Mucosa of stomach (tissue), 1 donor: ENCODE measurements around the gene RBFOX2.

Experiments used
- H3K27me3 ChIP-seq: one replicate; pipeline ENCODE4 v1.7.0; 2013; ENCODE audit warnings: mild to moderate bottlenecking, low read length; ENCODE audit not compliant: control insufficient read depth, insufficient read depth
- H3K36me3 ChIP-seq: one replicate; pipeline ENCODE4 v1.7.0; 2013; ENCODE audit warnings: low read length; ENCODE audit not compliant: control insufficient read depth, insufficient read depth
- H3K4me1 ChIP-seq: one replicate; pipeline ENCODE4 v1.7.0; 2013; ENCODE audit warnings: mild to moderate bottlenecking, low read length; ENCODE audit not compliant: control insufficient read depth, insufficient read depth
- H3K4me3 ChIP-seq: one replicate; pipeline ENCODE4 v1.7.0; 2013; ENCODE audit warnings: low read length
- H3K9ac ChIP-seq: one replicate; pipeline ENCODE4 v1.7.0; 2013; ENCODE audit warnings: mild to moderate bottlenecking, low read length, moderate library complexity
- H3K9me3 ChIP-seq: one replicate; pipeline ENCODE4 v1.7.0; 2013; ENCODE audit warnings: mild to moderate bottlenecking, low read length, moderate library complexity; ENCODE audit not compliant: control insufficient read depth
- donor health status: Pancreatic carcinoma.

The RBFOX2 gene

GRCh38 chr22:35840302-35840739, 188.3 kb downstream of the RBFOX2 start:
- Histone ChIP-seq H3K9ac (peak overlapping the region; percentile 64), H3K27me3 (no peaks in the 10 kb centered on the region), H3K4me1 (peaks cover 10% of the 10 kb centered on the region), H3K9me3 (no peaks in the 10 kb centered on the region), H3K4me3 (peak overlapping the region; percentile 45), H3K36me3 (no peaks in the 10 kb centered on the region)

DNA sequence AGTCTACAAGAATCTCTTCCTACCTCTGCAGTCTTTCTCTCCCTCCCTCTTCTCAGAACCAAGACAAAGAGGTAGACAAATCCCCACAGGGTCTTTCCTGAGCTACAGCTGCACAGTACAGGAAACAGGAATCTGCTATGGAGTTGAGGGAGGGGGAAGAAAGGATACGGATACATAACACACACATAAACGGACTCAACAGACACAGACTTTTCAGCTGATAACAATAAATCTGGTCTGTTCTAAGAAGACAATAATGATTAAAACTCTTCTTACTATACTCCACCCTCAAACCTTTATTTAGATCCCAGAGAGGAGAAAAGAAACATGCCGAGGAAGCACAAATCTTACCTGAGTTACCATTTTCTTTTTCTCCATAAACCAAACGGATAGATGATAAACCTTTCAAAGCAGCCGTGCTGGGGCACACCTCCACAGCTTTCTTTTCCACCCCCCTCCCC, 188.8 kb downstream of the RBFOX2 start:
- H3K27me3 ChIP-seq: no peaks in the 10 kb centered on the region
- H3K4me3 ChIP-seq: peak overlapping the region; percentile 45
- H3K9ac ChIP-seq: peak overlapping the region; percentile 64
- peaks cover 14% of the 10 kb centered on the region for H3K4me1 ChIP-seq
- no peaks in the 10 kb centered on the region for H3K36me3 ChIP-seq
- no peaks in the 10 kb centered on the region for H3K9me3 ChIP-seq

GRCh38 chr22:35838855-35839576, 189.6 kb downstream of the RBFOX2 start:
- H3K36me3 ChIP-seq: no peaks in the 10 kb centered on the region
- H3K9me3 ChIP-seq: no peaks in the 10 kb centered on the region
- no peaks in the 10 kb centered on the region for H3K27me3 ChIP-seq
- peak overlapping the region; percentile 45 for H3K4me3 ChIP-seq
- peaks cover 21% of the 10 kb centered on the region for H3K4me1 ChIP-seq
- peak overlapping the region; percentile 64 for H3K9ac ChIP-seq

- Histone ChIP-seq H3K27me3 (no peaks in the 10 kb centered on the region), H3K4me1 (peaks cover 23% of the 10 kb centered on the region), H3K9ac (no peak overlapping the region), H3K36me3 (no peaks in the 10 kb centered on the region), H3K4me3 (no peak overlapping the region), H3K9me3 (no peaks in the 10 kb centered on the region)
Observed at GRCh38 chr22:35837101-35837727, 191.4 kb downstream of the RBFOX2 start.

- Histone ChIP-seq H3K4me3 (no peak overlapping the region), H3K27me3 (no peaks in the 10 kb centered on the region), H3K4me1 (peaks cover 23% of the 10 kb centered on the region), H3K9ac (peak overlapping the region; percentile 23), H3K36me3 (no peaks in the 10 kb centered on the region), H3K9me3 (no peaks in the 10 kb centered on the region)
Observed at GRCh38 chr22:35835998-35836691, 192.5 kb downstream of the RBFOX2 start.

DNA sequence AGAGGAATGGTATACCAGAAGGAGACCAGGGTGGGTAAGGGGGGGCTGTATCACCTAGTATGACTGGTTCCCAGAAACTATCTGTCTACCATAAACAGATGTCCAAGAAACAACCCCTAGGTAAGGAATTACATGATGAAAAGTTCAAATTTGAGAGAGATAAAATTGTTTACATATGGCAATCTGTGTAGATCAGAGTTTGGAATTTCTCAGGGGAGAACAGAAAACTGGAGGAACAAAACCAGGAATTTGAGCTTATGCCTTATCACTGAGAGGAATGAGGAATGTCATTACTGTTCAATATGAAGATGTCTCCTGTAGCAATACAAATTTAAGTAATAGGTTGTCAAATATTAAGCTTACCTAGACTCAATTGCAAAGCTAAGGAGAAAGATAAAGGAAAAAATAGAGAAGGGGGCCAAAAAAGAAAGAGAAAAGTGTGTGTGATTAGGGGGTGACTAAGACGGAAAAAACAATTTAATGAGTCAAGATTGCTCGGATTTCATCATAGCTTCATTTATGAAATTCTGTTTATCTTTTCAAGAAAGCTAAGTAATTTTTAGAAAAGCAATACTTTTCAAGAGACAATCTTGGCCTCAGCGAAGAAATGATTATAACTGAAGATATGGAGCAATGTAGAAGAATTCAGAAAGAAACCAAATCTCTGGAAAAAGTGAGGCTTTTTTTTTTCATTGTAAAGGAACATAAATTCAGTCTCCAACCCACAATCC, 193.2 kb downstream of the RBFOX2 start:
- Histone ChIP-seq H3K4me3 (no peak overlapping the region), H3K9me3 (no peaks in the 10 kb centered on the region), H3K27me3 (no peaks in the 10 kb centered on the region), H3K9ac (peak overlapping the region; percentile 23), H3K36me3 (no peaks in the 10 kb centered on the region), H3K4me1 (peaks cover 23% of the 10 kb centered on the region)

GRCh38 chr22:35834061-35834460, 194.6 kb downstream of the RBFOX2 start:
- no peak overlapping the region for H3K4me3 ChIP-seq
- H3K27me3 ChIP-seq: no peaks in the 10 kb centered on the region
- H3K36me3 ChIP-seq: no peaks in the 10 kb centered on the region
- H3K4me1 ChIP-seq: peaks cover 23% of the 10 kb centered on the region
- H3K9me3 ChIP-seq: no peaks in the 10 kb centered on the region
- no peak overlapping the region for H3K9ac ChIP-seq

- no peaks in the 10 kb centered on the region for H3K36me3 ChIP-seq
- H3K9ac ChIP-seq: no peak overlapping the region
- peaks cover 13% of the 10 kb centered on the region for H3K4me1 ChIP-seq
- no peaks in the 10 kb centered on the region for H3K27me3 ChIP-seq
- H3K9me3 ChIP-seq: no peaks in the 10 kb centered on the region
- no peak overlapping the region for H3K4me3 ChIP-seq
Observed at GRCh38 chr22:35830305-35830704, 198.3 kb downstream of the RBFOX2 start.

DNA sequence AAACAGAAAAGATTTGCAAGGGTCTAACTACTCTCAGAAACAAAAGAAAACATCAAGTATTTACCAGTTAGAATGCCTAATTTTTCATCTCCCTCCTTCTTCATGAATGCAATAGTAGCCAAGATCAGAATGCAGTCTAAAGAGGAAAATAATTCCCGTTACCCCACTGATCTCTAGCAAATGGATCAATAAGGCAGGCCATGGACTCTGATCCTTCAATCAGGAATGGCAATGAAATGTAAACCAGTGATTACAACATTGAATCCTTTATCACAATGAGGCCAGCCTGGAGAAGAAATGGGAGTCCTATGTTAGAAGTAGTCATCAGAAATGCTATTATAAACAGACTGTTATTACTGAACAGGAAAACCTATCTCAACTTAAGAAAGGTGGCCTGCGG, 204.4 kb downstream of the RBFOX2 start:
- H3K4me1 ChIP-seq: peaks cover 17% of the 10 kb centered on the region
- H3K9ac ChIP-seq: no peak overlapping the region
- H3K4me3 ChIP-seq: no peak overlapping the region
- no peaks in the 10 kb centered on the region for H3K9me3 ChIP-seq
- no peaks in the 10 kb centered on the region for H3K27me3 ChIP-seq
- no peaks in the 10 kb centered on the region for H3K36me3 ChIP-seq

DNA sequence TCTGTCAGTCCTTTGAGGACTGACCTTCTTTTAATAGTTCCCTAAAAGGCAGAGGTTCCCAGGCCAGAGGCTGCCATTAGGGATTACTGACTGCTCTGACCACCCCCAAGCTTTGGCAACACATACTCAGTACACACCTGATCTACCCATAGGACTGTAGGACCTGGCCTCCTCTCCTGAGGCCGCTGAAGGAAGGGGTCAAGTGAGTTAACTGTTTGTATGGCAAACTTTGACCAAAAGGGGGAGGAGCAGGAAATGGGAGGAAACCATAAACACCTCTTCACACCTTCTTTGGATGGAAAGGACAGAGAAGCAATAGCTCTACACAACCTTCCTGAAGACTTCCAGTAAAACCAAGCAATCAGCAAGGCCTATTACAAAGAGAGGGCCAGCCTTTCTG, 207.0 kb downstream of the RBFOX2 start:
- H3K9ac ChIP-seq: no peak overlapping the region
- H3K27me3 ChIP-seq: no peaks in the 10 kb centered on the region
- no peaks in the 10 kb centered on the region for H3K9me3 ChIP-seq
- peaks cover 26% of the 10 kb centered on the region for H3K4me1 ChIP-seq
- no peaks in the 10 kb centered on the region for H3K36me3 ChIP-seq
- no peak overlapping the region for H3K4me3 ChIP-seq

- H3K27me3 ChIP-seq: no peaks in the 10 kb centered on the region
- H3K9me3 ChIP-seq: no peaks in the 10 kb centered on the region
- H3K9ac ChIP-seq: no peak overlapping the region
- H3K4me1 ChIP-seq: peaks cover 31% of the 10 kb centered on the region
- H3K4me3 ChIP-seq: no peak overlapping the region
- no peaks in the 10 kb centered on the region for H3K36me3 ChIP-seq
Observed at GRCh38 chr22:35819421-35819820, 209.2 kb downstream of the RBFOX2 start.
